Motor neuron (in vitro differentiated cells): Measurements from ENCODE around the gene CCDC68. TPM values are rescaled to one million over a fixed set of nuclear protein-coding genes. Genes with fewer than 3 reads are reported as not detected.
A peak's percentile ranks its signal among the peaks of the same experiment; 100 is the strongest.

Experiments used
- ATAC-seq, 8 experiments: fragments of 200-7000 bp; cut with Tn5 transposase; replicated peaks in 6 of 8; 2 replicates each; pipeline ENCODE4 v1.8.0; 2021; ENCODE audit warnings: mild to moderate bottlenecking in 8 of 8, moderate library complexity in 8 of 8
- H3K27ac ChIP-seq, 2 donors: fragments of 250-450 bp; sonication (Bioruptor Pico); 2 replicates each; pipeline ENCODE4 v1.9.0; 2021; ENCODE audit warnings: antibody characterized with exemption in 2 of 2, mild to moderate bottlenecking in 2 of 2, moderate library complexity in 1 of 2
- H3K4me1 ChIP-seq, 2 donors: fragments of 250-450 bp; sonication (Bioruptor Pico); replicated peaks in 1 of 2; 2 replicates each; pipeline ENCODE4 v1.6.1; 2021; ENCODE audit warnings: antibody characterized with exemption in 2 of 2, mild to moderate bottlenecking in 2 of 2, moderate library complexity in 1 of 2
- H3K4me3 ChIP-seq, 5 donors: fragments of 250-450 bp; sonication (Bioruptor Pico); 2 replicates each; pipeline ENCODE4 v1.9.0; 2021; ENCODE audit warnings: antibody characterized with exemption in 5 of 5, mild to moderate bottlenecking in 5 of 5, moderate library complexity in 4 of 5
- WGBS, 10 experiments: fragments of 450-650 bp; shearing (Covaris generic); methylation state at CpG; one replicate each; pipeline ENCODE4 v1.0.0; 2022; 5-methylcytosine and 5-hydroxymethylcytosine counted together
- in situ Hi-C, 9 experiments: fragments of 400-800 bp; cut with MboI; loops; one replicate each; pipeline ENCODE4 v1.15.0; 2021; ENCODE audit warnings: low sequenced_read_pairs in 9 of 9, low pct_unique_long_range_greater_than_20kb in 2 of 9; ENCODE audit not compliant: unreplicated experiment in 9 of 9
- total RNA-seq, 8 experiments: library from RNA; unstranded; fragments of 300-600 nt; gene quantifications; 2 replicates each; pipeline versions ENCODE4 v1.2.3 to v1.2.4, GENCODE V29; 2022

Gene CCDC68
- total RNA-seq, 8 experiments from 2014 or later = 0.05 to 0.64 (median 0.11) TPM; not detected in 4

DNA sequence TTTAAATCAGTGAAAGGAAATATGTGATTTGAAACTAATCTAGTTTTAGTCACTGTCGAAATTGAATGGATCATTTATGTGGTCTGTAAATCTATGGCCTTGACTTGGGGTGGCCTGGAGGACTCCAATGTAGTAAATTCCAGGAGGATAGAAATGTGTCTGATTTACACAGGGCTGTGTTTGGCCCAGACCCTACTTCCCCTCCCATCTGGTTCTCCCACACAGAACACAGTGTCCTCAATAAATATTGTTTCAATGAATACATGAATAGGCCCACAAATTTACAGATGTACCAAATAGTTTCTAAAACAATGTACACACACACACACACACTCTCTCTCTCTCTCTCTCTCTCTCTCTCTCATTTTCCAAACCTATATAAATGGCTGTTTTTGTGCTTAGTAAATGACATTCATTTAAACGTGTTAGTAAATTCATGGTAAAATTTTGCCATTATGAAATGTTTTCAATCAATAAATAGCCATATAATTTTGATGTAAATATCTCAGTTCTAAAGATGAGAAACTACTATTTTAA lies 1.9 kb downstream of the CCDC68 start:
- H3K27ac ChIP-seq = no peak overlapping the region
- WGBS, 10 experiments = 14 to 100% (median 63%) methylated on average over 1 to 2 of the region's 2 CpGs; no CpG with 5 or more reads in 1 of the 10 experiments
- ATAC-seq = peak in 1 of 8 experiments; percentile 34
- in situ Hi-C loops = no loop called here
- H3K4me1 ChIP-seq = no peaks in the 10 kb centered on the region
- no peak overlapping the region for H3K4me3 ChIP-seq

DNA sequence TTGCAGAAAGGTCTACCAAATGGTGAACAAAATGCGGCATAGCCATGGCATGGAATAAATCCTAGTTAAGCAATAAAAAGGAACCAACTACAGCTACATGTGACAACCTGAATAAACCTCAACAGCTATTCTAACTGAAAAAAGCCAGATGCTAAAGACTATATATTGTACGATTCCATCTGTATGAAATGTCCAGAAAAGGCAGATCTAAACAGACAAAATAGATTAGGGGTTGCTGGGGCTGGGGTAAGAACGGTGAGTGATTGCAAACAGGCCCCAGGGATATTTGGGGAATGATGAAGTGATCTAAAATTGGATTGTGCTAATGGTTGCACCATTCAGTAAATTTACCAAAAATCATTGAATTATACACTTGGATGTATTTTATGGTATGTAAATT lies 2.8 kb downstream of the CCDC68 start:
- Histone ChIP-seq H3K4me3 (no peak overlapping the region), H3K27ac (no peak overlapping the region), H3K4me1 (no peaks in the 10 kb centered on the region)
- ATAC-seq = no peak
- WGBS, 10 experiments = 46 to 100% (median 86%) methylated on average over 1 to 3 of the region's 3 CpGs
- in situ Hi-C loops = no loop called here

DNA sequence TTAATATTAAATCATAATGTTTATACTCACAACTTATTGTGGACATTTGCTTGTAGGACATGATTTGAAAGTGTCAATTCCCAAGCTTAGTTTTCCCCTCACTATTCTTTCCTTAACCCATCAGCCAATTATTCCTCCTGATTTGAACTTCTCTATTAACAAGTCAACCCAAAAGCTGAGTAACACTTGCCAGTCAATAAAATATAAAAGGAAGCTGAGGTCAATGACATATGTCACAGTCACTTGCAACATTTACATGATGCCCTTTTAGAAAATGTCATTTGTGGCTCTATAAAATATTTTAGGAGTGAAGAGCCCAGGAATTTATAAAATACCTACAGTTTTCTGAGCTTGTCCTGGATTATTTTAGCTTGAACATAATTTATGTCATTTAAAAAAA lies 7.2 kb downstream of the CCDC68 start:
- in situ Hi-C loops = no loop called here
- Histone ChIP-seq H3K4me1 (no peaks in the 10 kb centered on the region), H3K27ac (no peak overlapping the region), H3K4me3 (no peak overlapping the region)
- no peak for ATAC-seq

DNA sequence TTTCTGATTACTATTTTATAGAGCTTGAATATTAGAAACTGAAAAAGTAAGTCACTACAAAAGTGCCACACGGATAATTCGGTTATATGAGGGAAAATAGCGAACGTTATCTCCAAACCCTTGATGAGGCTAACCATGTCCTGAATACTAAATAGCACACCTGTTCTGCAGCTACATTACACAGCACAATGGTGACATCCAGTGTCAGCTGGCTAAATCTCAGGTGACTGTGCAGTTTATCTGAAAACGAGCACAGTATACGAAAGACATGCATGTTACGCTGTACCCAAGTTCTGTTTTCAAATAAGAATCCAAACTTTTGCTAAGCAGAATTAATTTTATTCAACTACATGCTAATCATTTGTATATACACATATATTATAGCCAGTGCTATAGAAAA lies 9.0 kb downstream of the CCDC68 start:
- in situ Hi-C loops = no loop called here

DNA sequence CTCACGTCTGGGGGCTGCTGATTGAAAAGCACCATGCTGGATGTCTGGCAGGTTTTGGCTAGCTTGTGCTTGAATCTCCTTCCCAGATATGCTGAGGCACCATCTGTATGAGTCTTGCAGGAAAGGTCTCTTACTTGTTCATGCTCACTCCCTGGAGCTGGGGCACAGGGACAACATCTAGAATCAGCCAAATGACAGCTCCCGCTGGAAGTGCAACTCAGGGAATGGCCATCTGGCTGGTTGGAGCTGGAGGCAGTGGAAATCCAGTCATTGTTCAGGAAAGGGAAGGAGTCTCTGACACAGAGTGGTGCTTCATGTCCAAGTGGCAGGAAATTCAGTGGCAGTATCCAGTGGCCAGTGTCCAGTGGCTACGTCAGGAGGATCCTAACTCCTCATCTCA lies 9.7 kb downstream of the CCDC68 start:
- H3K4me3 ChIP-seq = no peak overlapping the region
- WGBS, 10 experiments = 50 to 85% (median 78%) methylated on average over 1 to 3 of the region's 3 CpGs; no CpG with 5 or more reads in 4 of the 10 experiments
- no peak overlapping the region for H3K27ac ChIP-seq
- in situ Hi-C loops = no loop called here
- H3K4me1 ChIP-seq = no peaks in the 10 kb centered on the region
- ATAC-seq = no peak

More for the DNA sequence above, 9.0 kb downstream of the CCDC68 start:
- ATAC-seq = no peak
- H3K4me1 ChIP-seq = no peaks in the 10 kb centered on the region
- 77 to 100% (median 94%) methylated on average over 1 to 7 of the region's 7 CpGs for WGBS, 10 experiments
- H3K4me3 ChIP-seq = no peak overlapping the region
- H3K27ac ChIP-seq = no peak overlapping the region

DNA sequence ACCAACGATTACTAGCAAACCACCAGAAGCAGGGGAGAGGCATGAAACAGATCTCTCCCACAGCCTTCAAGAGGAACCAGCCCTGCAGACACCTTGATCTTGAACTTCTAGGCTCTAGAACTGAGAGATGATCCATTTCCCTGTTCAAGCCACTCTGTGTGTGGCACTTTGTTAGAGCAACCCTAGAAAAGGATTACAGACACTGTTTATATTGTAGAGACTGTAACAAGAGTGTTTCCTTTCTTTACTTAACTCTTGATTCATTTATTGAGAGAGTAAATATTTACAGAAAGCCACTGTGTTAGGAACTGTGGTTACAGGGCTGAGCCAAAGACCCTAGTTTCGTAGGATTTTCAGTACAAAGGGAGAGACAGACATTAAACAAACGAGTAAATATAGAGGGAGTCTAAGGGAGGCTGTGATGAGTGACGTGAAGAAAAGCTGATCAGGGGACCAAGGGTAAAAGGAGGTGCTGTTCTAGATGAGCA lies 10.9 kb downstream of the CCDC68 start:
- H3K4me3 ChIP-seq = no peak overlapping the region
- ATAC-seq = peak in 3 of 8 experiments; percentile 26 to 96 (median 68)
- no peaks in the 10 kb centered on the region for H3K4me1 ChIP-seq
- in situ Hi-C loops = no loop called here
- H3K27ac ChIP-seq = no peak overlapping the region
- WGBS, 10 experiments = 34 to 83% (median 61%) methylated on average over 2 to 4 of the region's 4 CpGs

DNA sequence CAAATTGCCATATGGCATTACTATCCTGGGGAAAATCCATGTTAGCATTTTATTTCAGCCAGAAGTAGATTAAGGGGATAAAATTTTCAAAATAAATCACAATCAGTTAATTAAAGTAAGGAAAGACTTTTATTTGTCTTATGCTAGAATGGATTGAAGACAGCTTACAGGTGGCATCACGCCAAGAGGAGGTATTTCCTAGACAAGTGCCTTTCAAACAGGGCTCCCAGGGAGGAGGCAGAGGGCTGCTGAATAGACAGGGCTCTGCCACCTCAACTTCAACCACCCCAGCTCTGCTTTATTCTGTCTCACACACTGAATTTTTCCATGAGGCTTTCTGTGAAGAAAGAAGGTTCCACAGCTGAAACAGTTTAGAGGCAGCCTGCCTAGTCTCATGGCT lies 12.2 kb downstream of the CCDC68 start:
- WGBS, 10 experiments = 0 to 78% (median 64%) methylated on average over 1 of the region's 1 CpG; no CpG with 5 or more reads in 4 of the 10 experiments
- H3K27ac ChIP-seq = no peak overlapping the region

DNA sequence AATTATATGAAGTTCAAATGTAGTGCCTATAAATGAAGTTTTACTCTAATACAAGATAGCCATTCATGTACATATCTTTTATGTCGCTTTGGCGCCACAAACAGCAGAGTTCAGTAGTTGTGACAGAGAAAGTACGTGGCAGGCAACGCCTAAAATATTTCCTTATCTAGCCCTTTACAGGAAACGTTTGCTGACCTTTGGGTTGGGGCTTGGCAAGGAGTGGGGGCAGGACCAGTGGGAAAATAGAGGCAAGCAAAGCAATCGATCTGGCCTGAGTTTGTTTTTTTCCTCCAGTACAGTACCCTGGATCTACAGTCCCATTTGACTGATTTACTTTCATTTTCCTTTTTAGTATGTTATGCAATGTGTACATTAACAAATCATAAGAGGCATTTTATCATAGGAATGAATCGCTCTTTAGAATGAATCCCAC lies 13.1 kb downstream of the CCDC68 start:
- in situ Hi-C loops = no loop called here
- peak in 3 of 8 experiments; percentile 42 to 66 (median 50) for ATAC-seq
- H3K4me3 ChIP-seq = no peak overlapping the region

More for the DNA sequence above, 12.2 kb downstream of the CCDC68 start:
- H3K4me3 ChIP-seq = no peak overlapping the region
- H3K4me1 ChIP-seq = no peaks in the 10 kb centered on the region
- no peak for ATAC-seq
- in situ Hi-C loops = no loop called here

DNA sequence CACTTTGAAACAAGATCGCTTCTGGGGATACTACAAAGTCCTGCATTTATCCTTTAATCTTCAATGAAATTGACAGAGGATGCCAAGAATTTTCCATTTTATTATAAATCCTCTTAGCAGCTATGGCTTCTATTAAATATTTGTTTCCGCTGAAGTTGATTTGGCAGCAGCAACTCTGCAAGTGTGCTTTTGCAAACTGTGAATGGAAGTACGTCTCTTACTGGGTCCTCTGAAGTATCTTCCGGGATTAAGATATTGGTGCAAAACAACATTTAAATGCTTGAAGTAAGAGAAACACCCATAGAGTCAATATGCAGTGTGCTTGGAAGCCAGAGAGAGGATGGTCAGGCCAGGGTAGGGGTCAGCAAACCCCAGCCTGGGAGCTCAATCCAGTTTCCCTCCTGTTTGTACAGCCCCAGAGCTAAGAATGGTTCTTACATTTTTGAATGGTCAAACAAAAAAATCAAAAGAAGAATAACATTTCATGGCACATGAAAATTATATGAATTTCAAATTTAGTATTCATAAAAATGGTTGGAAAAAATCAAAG lies 13.6 kb downstream of the CCDC68 start:
- 11 to 98% (median 82%) methylated on average over 2 to 4 of the region's 4 CpGs; no CpG with 5 or more reads in 1 of the 10 experiments for WGBS, 10 experiments
- no peaks in the 10 kb centered on the region for H3K4me1 ChIP-seq
- H3K4me3 ChIP-seq = no peak overlapping the region
- no peak overlapping the region for H3K27ac ChIP-seq
- in situ Hi-C loops = no loop called here
- ATAC-seq = no peak

More for the DNA sequence above, 13.1 kb downstream of the CCDC68 start:
- Histone ChIP-seq H3K27ac (no peak overlapping the region), H3K4me1 (no peaks in the 10 kb centered on the region)
- WGBS, 10 experiments = 27 to 97% (median 85%) methylated on average over 4 to 7 of the region's 7 CpGs

DNA sequence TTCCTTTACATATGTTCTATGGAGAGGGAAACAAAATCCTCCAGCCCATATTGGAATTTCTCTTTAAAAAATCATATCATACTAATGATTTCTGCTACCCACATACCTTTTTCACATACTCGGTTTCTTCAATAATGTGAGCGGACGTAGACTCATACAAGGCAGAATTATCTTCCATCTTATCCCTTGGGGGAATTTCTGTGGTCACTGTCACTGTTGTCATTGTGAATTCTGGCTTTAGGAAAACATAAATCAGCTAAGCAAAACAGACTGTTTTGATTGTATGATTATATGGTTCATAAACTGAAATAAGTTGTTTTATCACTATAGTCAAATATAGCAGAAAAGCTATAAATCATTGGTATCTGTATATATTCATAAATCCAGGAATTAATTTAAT lies 16.7 kb downstream of the CCDC68 start:
- no peaks in the 10 kb centered on the region for H3K4me1 ChIP-seq
- in situ Hi-C loops = no loop called here
- no peak overlapping the region for H3K27ac ChIP-seq
- WGBS, 10 experiments = 86 to 100% (median 94%) methylated on average over 1 to 3 of the region's 3 CpGs; no CpG with 5 or more reads in 2 of the 10 experiments
- no peak for ATAC-seq
- H3K4me3 ChIP-seq = no peak overlapping the region

DNA sequence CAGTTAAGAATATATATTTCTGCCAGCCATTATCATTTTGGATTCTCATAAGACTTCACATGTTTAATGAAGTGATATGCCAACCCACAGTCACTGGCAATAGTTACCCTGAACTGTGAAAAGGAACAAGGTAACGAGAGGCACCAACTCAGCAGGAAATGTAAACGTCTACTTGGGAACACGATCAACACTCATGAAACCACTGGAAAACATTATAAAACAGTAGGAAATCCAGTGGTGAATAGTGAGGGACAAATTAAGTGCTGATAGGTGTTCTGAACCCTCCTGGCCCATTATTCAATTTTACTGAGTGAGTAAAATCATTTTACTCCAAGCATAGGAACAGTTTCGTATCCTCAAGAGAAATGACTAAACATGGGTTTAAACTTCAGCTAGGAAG lies 17.1 kb downstream of the CCDC68 start:
- Histone ChIP-seq H3K27ac (no peak overlapping the region), H3K4me3 (no peak overlapping the region), H3K4me1 (no peaks in the 10 kb centered on the region)
- no peak for ATAC-seq
- in situ Hi-C loops = no loop called here
- 0 to 98% (median 80%) methylated on average over 1 to 4 of the region's 4 CpGs; no CpG with 5 or more reads in 1 of the 10 experiments for WGBS, 10 experiments

DNA sequence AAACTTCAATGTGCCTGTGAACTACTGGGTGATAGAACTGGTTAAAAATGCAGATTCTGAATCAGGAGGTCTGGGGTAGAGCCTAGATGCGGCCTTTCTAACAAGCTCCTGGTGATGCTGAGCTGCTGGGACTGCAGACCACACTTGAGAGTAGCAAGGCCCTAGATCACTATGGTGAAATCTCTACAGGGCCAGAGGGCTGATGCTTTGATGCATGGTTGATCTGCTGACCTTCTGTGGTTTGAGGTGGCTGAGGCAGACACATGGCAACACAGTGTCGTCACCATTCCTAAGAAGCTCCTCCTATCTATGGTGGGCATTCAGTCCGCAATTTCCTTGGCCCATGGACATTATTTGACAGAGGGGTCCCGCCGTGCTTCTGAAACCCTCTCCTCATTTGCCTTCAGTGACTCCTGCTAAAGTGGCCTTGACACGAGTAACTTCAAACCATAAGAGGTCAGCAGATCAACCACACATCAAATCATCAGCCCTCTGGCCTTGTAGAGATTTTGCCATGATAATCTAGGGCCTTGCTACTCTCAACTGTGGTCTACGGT lies 19.8 kb downstream of the CCDC68 start:
- no peak overlapping the region for H3K4me3 ChIP-seq
- 40 to 100% (median 89%) methylated on average over 1 to 6 of the region's 7 CpGs; no CpG with 5 or more reads in 2 of the 10 experiments for WGBS, 10 experiments
- no peak for ATAC-seq
- no peak overlapping the region for H3K27ac ChIP-seq
- in situ Hi-C loops = no loop called here
- no peaks in the 10 kb centered on the region for H3K4me1 ChIP-seq

DNA sequence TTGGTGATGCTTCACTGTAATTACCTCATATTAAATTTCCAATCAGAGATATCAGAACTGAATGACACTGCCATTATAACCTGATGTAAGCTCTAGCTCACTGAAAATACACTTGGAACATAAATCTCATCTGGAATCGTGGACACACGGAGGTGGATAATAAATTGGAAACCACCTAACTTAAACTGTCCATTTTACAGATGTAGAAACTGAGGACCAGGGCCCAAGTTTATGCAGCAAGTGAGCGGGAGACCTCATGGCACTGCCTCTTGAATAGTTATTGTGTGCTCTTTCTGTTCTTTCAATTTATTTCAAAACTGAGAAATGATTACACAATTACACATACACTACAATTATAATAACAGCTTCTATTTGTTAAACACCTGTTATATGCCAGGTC lies 20.8 kb downstream of the CCDC68 start:
- ATAC-seq = no peak
- 46 to 100% (median 90%) methylated on average over 1 to 3 of the region's 3 CpGs for WGBS, 10 experiments
- in situ Hi-C loops = no loop called here
- no peaks in the 10 kb centered on the region for H3K4me1 ChIP-seq
- no peak overlapping the region for H3K27ac ChIP-seq
- no peak overlapping the region for H3K4me3 ChIP-seq

DNA sequence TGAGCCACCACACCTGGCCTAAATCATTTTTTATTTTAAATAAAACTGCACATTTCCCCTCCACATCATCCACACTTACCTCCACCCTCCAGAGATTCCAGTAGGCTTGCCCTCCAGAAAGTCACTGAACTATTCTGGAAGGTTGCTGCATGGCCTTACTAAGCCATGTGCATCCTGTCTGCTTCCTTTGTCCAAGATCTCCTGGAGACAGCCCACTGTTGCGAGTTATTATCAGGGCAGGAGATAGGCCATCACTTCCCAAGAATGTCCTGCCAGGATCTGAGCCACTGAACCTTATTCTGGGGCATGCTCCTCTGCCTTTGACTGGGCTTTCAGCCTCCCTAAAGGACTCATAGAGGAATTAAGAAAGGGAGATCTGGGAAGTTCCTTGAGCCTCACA lies 26.8 kb downstream of the CCDC68 start:
- in situ Hi-C loops = no loop called here
- Histone ChIP-seq H3K27ac (no peak overlapping the region), H3K4me1 (no peaks in the 10 kb centered on the region), H3K4me3 (no peak overlapping the region)
- 0 to 100% (median 67%) methylated on average over 1 of the region's 1 CpG; no CpG with 5 or more reads in 7 of the 10 experiments for WGBS, 10 experiments
- ATAC-seq = no peak
